GM23248 (cell line): ENCODE data around the gene SAMD4B. TPM values are rescaled to one million over a fixed set of nuclear protein-coding genes. Genes with fewer than 3 reads are reported as not detected.

Experiments
- DNase-seq: peaks from one replicate; pipeline ENCODE4 v3.0.0-alpha.2; 2015
- H2AFZ ChIP-seq: fragments of 200-600 bp; sonication (generic); 2 replicates; pipeline ENCODE4 v1.6.1; 2016; ENCODE audit warnings: antibody characterized with exemption
- H3F3A ChIP-seq: fragments of 200-600 bp; sonication (generic); 2 replicates; pipeline ENCODE4 v1.6.1; 2016; ENCODE audit warnings: mild to moderate bottlenecking, antibody characterized with exemption, mixed run types; ENCODE audit not compliant: insufficient read depth
- H3K27ac ChIP-seq: fragments of 200-600 bp; sonication (generic); 2 replicates; pipeline ENCODE4 v1.5.1; 2016; ENCODE audit warnings: mild to moderate bottlenecking
- H3K27me3 ChIP-seq: fragments of 200-600 bp; sonication (generic); replicated peaks from 2 replicates; pipeline ENCODE4 v1.6.1; 2016; ENCODE audit warnings: mild to moderate bottlenecking; ENCODE audit not compliant: insufficient read depth
- H3K36me3 ChIP-seq: fragments of 200-600 bp; sonication (generic); 2 replicates; pipeline ENCODE4 v1.6.1; 2016; ENCODE audit warnings: low read depth, mild to moderate bottlenecking
- H3K4me1 ChIP-seq: fragments of 200-600 bp; sonication (generic); 2 replicates; pipeline ENCODE4 v1.6.1; 2016; ENCODE audit warnings: mild to moderate bottlenecking; ENCODE audit not compliant: insufficient read depth
- H3K4me2 ChIP-seq: fragments of 200-600 bp; sonication (generic); one replicate; pipeline ENCODE4 v1.6.1; 2016; ENCODE audit warnings: mild to moderate bottlenecking; ENCODE audit not compliant: unreplicated experiment
- H3K4me3 ChIP-seq: fragments of 200-600 bp; sonication (generic); 2 replicates; pipeline ENCODE4 v1.5.1; 2016; ENCODE audit warnings: mild to moderate bottlenecking
- H3K79me2 ChIP-seq: fragments of 200-600 bp; sonication (generic); 2 replicates; pipeline ENCODE4 v1.6.1; 2016; ENCODE audit warnings: mild to moderate bottlenecking; ENCODE audit not compliant: insufficient read depth
- H3K9ac ChIP-seq: fragments of 200-600 bp; sonication (generic); 2 replicates; pipeline ENCODE4 v1.6.1; 2016; ENCODE audit warnings: mild to moderate bottlenecking
- H3K9me2 ChIP-seq: fragments of 200-600 bp; sonication (generic); 2 replicates; pipeline ENCODE4 v1.6.1; 2016; ENCODE audit warnings: mixed run types, mild to moderate bottlenecking, moderate library complexity; ENCODE audit not compliant: insufficient read depth
- H3K9me3 ChIP-seq: fragments of 200-600 bp; sonication (generic); one replicate; pipeline ENCODE4 v1.6.1; 2017; ENCODE audit warnings: low read depth
- H4K20me1 ChIP-seq: fragments of 200-600 bp; sonication (generic); 2 replicates; pipeline ENCODE4 v1.6.0; 2016; ENCODE audit not compliant: insufficient read depth
- EZH2 ChIP-seq: fragments of 200-600 bp; sonication (generic); IDR thresholded peaks from 2 replicates; pipeline ENCODE4 v1.6.1; 2018; ENCODE audit warnings: antibody characterized with exemption, mild to moderate bottlenecking; ENCODE audit not compliant: insufficient read depth, poor library complexity, severe bottlenecking
- EZH2phosphoT487 ChIP-seq: fragments of 200-600 bp; sonication (generic); IDR thresholded peaks from 2 replicates; pipeline ENCODE4 v1.6.1; 2018; ENCODE audit warnings: antibody characterized with exemption, moderate library complexity, mild to moderate bottlenecking, low read depth; ENCODE audit not compliant: insufficient read depth
- WGBS, 2 experiments: methylation state at CpG; one replicate each; pipeline ENCODE4 v1.1.6; 2015 to 2017; ENCODE audit warnings: low lambda C conversion rate in 2 of 2, low coverage in 1 of 2; ENCODE audit errors: missing lambda C conversion rate in 2 of 2; 5-methylcytosine and 5-hydroxymethylcytosine counted together
- in situ Hi-C: fragments of 300-500 bp; cut with MboI; formaldehyde crosslinking; loops from 2 replicates; pipeline ENCODE4 v1.15.0; 2020
- microRNA-seq: library from miRNA; unstranded; fragments of <30 nt; microRNA quantifications from one replicate; pipeline ENCODE4, GENCODE V29; 2016; ENCODE audit warnings: borderline number of aligned reads
- polyA plus RNA-seq: library from polyadenylated mRNA; unstranded; fragments of >200 nt; fragmentation: Nextera tagmentation; extraction: Ambion mirVana; gene quantifications from 2 replicates; pipeline ENCODE4 v1.2.1, GENCODE V29; 2016
- small RNA-seq: library from RNA; depleted of rRNA; stranded (forward); fragments of <200 nt; gene quantifications from one replicate; pipeline ENCODE3, GENCODE V24; 2014; ENCODE audit warnings: low read depth, low replicate concordance
- total RNA-seq: library from RNA; depleted of rRNA; stranded (reverse); fragments of >200 nt; shearing (Covaris generic); gene quantifications from 2 replicates; pipeline ENCODE4 v1.2.3, GENCODE V29; 2014; rRNA removed

Gene SAMD4B
- total and polyA plus RNA-seq, 2 experiments from 2014 or later: 66.7 to 71.9 TPM

DNA sequence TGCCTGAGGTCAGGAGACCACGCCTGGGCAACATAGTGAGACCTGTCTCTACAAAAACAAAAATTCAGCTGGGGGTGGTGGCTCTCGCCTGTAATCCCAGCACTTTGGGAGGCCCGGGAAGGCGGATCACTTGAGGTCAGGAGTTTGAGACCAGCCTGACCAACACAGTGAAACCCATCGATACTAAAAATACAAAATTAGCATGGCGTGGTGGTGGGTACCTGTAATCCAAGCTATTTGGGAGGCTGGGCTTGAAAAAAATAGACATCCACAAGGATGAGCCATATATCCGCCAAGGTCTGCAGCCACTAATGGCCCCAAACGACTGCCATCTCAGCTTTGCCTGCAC lies 90.4 kb downstream of the SAMD4B start:
- Histone ChIP-seq H3K9me2 (no peaks in the 10 kb centered on the region), H3K27ac (no peak overlapping the region), H3K27me3 (no peaks in the 10 kb centered on the region), H3K36me3 (peaks cover 26% of the 10 kb centered on the region), H3K4me3 (no peak overlapping the region), H3K79me2 (peaks cover 30% of the 10 kb centered on the region), H4K20me1 (no peaks in the 10 kb centered on the region), H3K9me3 (no peaks in the 10 kb centered on the region), H2AFZ (no peak overlapping the region), H3K9ac (no peak overlapping the region), H3K4me2 (no peak overlapping the region), H3K4me1 (peaks cover 29% of the 10 kb centered on the region), H3F3A (peaks cover 68% of the 10 kb centered on the region)
- in situ Hi-C loops: no loop called here
- WGBS, 2 experiments: 81 to 82% methylated on average over 8 of the region's 8 CpGs
- TF ChIP-seq EZH2phosphoT487 (no peak), EZH2 (no peak)
- DNase-seq: no peak

DNA sequence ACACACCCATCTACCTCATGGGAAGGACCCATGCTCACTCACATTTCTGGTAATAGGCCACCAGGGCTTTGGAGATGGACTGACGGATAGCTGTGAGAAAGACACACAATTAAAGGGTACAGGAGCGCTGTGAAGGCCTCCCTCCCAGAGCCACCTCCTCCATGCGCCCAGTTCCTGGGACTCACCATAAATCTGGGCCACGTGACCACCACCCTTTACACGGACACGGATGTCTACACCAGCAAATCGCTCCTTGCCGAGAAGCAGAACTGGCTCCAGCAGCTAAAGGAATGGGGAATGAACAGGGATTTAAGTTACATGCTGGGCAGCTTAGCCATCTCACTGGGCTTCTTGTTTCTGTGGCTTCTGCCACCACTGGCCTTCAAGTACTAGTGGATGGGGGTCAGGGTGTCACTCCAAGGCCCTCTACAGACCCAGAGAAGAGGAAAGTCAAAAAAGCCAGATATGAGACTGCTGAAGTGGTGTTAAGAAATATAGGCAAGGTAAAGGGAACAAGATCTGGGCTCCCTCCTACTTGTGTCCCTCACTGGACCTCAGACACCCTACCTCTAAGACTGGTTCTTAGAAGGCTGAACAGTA lies 91.4 kb downstream of the SAMD4B start:
- DNase-seq: no peak
- Histone ChIP-seq H3K9me3 (no peaks in the 10 kb centered on the region), H3F3A (peaks cover 60% of the 10 kb centered on the region), H3K27me3 (no peaks in the 10 kb centered on the region), H3K27ac (peak overlapping the region; percentile 62; the same call in 1 of the 2 replicates), H3K4me3 (no peak overlapping the region), H3K9ac (peak overlapping the region; percentile 91), H3K36me3 (peaks cover 26% of the 10 kb centered on the region), H4K20me1 (no peaks in the 10 kb centered on the region), H3K4me2 (no peak overlapping the region), H3K9me2 (no peaks in the 10 kb centered on the region), H2AFZ (no peak overlapping the region), H3K79me2 (peaks cover 30% of the 10 kb centered on the region), H3K4me1 (peaks cover 23% of the 10 kb centered on the region)
- in situ Hi-C loops: no loop called here
- WGBS, 2 experiments: 83 to 86% methylated on average over 8 of the region's 8 CpGs
- TF ChIP-seq EZH2phosphoT487: no peak
- no peak for TF ChIP-seq EZH2

DNA sequence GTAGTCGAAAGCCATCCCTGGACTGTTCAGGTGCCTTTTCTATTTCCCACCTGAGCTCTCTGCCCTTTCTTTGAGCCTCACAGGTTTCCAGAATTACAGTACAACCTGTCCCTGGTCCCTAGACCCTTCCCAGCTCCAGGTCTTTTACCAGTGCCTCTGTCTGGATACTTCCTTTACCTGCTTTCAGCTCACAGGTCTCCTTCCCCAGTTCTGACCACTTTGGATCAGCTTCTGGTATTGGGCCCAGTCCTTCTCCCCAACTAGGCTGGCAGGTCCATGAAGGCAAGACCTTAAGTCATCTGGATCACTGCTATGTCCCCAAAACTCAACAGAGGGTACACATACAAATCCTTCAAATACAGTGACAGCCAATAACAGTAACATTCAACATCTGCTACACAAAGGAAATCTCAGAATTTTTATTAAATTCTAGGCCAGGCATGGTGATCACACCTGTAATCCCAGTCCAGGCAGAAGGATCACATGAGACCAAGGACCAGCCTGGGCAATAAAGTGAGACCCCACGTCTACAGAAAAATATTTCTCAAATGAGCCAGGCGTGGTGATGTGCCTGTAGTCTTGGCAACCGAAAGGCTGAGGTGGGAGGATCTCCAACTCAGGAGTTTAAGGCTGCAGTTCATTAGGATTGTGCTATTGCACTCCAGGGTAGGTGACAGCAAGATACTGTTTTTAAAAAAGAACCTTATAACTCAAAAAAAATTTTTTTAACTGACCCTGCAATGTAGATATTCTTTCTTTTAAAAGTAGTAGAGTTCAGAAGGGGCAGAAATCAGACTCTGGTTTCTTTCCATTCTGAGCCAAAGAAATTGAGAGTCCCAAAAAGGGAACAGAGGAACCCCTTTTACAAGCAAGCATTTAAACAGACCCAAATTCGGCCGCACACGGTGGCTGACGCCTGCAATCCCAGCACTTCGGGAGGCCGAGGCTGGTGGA lies 92.2 kb downstream of the SAMD4B start:
- 37 to 40% methylated on average over 10 of the region's 10 CpGs for WGBS, 2 experiments
- Histone ChIP-seq H3K4me2 (peak overlapping the region; percentile 90), H3K36me3 (peaks cover 26% of the 10 kb centered on the region), H3K4me1 (peaks cover 15% of the 10 kb centered on the region), H3K4me3 (peak overlapping the region; percentile 94), H2AFZ (no peak overlapping the region), H4K20me1 (no peaks in the 10 kb centered on the region), H3K9me3 (no peaks in the 10 kb centered on the region), H3K9me2 (no peaks in the 10 kb centered on the region), H3K79me2 (peaks cover 30% of the 10 kb centered on the region), H3F3A (peaks cover 52% of the 10 kb centered on the region), H3K9ac (peak overlapping the region; percentile 91), H3K27ac (peak overlapping the region; percentile 62), H3K27me3 (no peaks in the 10 kb centered on the region)
- in situ Hi-C loops: no loop called here
- TF ChIP-seq EZH2phosphoT487: no peak
- no peak for TF ChIP-seq EZH2
- DNase-seq: peak; percentile 57

Small RNAs within 50 kb of the gene (microRNA-seq; reads per million reads assigned to microRNA genes)
- not detected for gene MIR4530

Small RNAs within 50 kb of the gene (small RNA-seq; reads per million reads assigned to genes)
- gene AC011445.2: not detected
- gene MIR4530: not detected
- gene RN7SL566P: not detected

Other genes starting within 250 kb of the SAMD4B start
- 6.8 and 10.9 TPM in 2 replicates for gene PAK4, start 216.6 kb upstream of the SAMD4B start, total RNA-seq
- 20.1 and 21.1 TPM in 2 replicates for gene PAK4, start 216.6 kb upstream of the SAMD4B start, polyA plus RNA-seq
- gene NCCRP1, start 145.5 kb upstream of the SAMD4B start, total RNA-seq: not detected in 2 replicates
- gene NCCRP1, start 145.5 kb upstream of the SAMD4B start, polyA plus RNA-seq: not detected in 2 replicates
- not detected in 2 replicates for gene SYCN, start 138.2 kb upstream of the SAMD4B start, total RNA-seq
- gene SYCN, start 138.2 kb upstream of the SAMD4B start, polyA plus RNA-seq: not detected in 2 replicates
- gene IFNL3, start 97.4 kb upstream of the SAMD4B start, total RNA-seq: not detected in 2 replicates
- not detected in 2 replicates for gene IFNL3, start 97.4 kb upstream of the SAMD4B start, polyA plus RNA-seq
- gene IFNL4, start 93.6 kb upstream of the SAMD4B start, total RNA-seq: not detected in 2 replicates
- gene IFNL4, start 93.6 kb upstream of the SAMD4B start, polyA plus RNA-seq: not detected in 2 replicates
- gene IFNL2, start 74.0 kb upstream of the SAMD4B start, total RNA-seq: not detected in 2 replicates
- gene IFNL2, start 74.0 kb upstream of the SAMD4B start, polyA plus RNA-seq: not detected in 2 replicates
- not detected in 2 replicates for gene IFNL1, start 46.0 kb upstream of the SAMD4B start, total RNA-seq
- not detected in 2 replicates for gene IFNL1, start 46.0 kb upstream of the SAMD4B start, polyA plus RNA-seq
- gene LRFN1, start 21.6 kb upstream of the SAMD4B start, total RNA-seq: not detected in 2 replicates
- gene LRFN1, start 21.6 kb upstream of the SAMD4B start, polyA plus RNA-seq: 0.10 TPM in 1 of 2 replicates, not detected in the other
- gene GMFG, start 6.4 kb upstream of the SAMD4B start, total RNA-seq: not detected in 2 replicates
- gene GMFG, start 6.4 kb upstream of the SAMD4B start, polyA plus RNA-seq: 1.1 and 2.2 TPM in 2 replicates
- 45.3 and 51.2 TPM in 2 replicates for gene PAF1, start 48.7 kb downstream of the SAMD4B start, total RNA-seq
- gene PAF1, start 48.7 kb downstream of the SAMD4B start, polyA plus RNA-seq: 44.2 and 44.5 TPM in 2 replicates
- gene MED29, start 49.0 kb downstream of the SAMD4B start, total RNA-seq: 27.7 and 29.6 TPM in 2 replicates
- 34.9 and 39.2 TPM in 2 replicates for gene MED29, start 49.0 kb downstream of the SAMD4B start, polyA plus RNA-seq
- 7.0 and 13.9 TPM in 2 replicates for gene ZFP36, start 64.4 kb downstream of the SAMD4B start, total RNA-seq
- gene ZFP36, start 64.4 kb downstream of the SAMD4B start, polyA plus RNA-seq: 86.2 and 86.6 TPM in 2 replicates
- gene PLEKHG2, start 70.2 kb downstream of the SAMD4B start, total RNA-seq: 12.0 and 17.5 TPM in 2 replicates
- 12.2 and 13.5 TPM in 2 replicates for gene PLEKHG2, start 70.2 kb downstream of the SAMD4B start, polyA plus RNA-seq
- gene RPS16, start 93.5 kb downstream of the SAMD4B start, total RNA-seq: 91.2 and 136 TPM in 2 replicates
- 542 and 556 TPM in 2 replicates for gene RPS16, start 93.5 kb downstream of the SAMD4B start, polyA plus RNA-seq
- 76.5 and 87.4 TPM in 2 replicates for gene SUPT5H, start 103.2 kb downstream of the SAMD4B start, total RNA-seq
- gene SUPT5H, start 103.2 kb downstream of the SAMD4B start, polyA plus RNA-seq: 121 and 125 TPM in 2 replicates
- 66.7 and 70.8 TPM in 2 replicates for gene TIMM50, start 138.4 kb downstream of the SAMD4B start, total RNA-seq
- gene TIMM50, start 138.4 kb downstream of the SAMD4B start, polyA plus RNA-seq: 82.0 and 89.4 TPM in 2 replicates
- gene DLL3, start 156.5 kb downstream of the SAMD4B start, total RNA-seq: 2.1 TPM in 1 of 2 replicates, not detected in the other
- gene DLL3, start 156.5 kb downstream of the SAMD4B start, polyA plus RNA-seq: 0.74 and 1.2 TPM in 2 replicates
- gene SELENOV, start 172.7 kb downstream of the SAMD4B start, total RNA-seq: not detected in 2 replicates
- not detected in 2 replicates for gene SELENOV, start 172.7 kb downstream of the SAMD4B start, polyA plus RNA-seq
- 3.4 and 3.9 TPM in 2 replicates for gene EID2B, start 190.4 kb downstream of the SAMD4B start, total RNA-seq
- gene EID2B, start 190.4 kb downstream of the SAMD4B start, polyA plus RNA-seq: 2.5 and 3.2 TPM in 2 replicates
- gene EID2, start 197.7 kb downstream of the SAMD4B start, total RNA-seq: 12.3 and 14.3 TPM in 2 replicates
- gene EID2, start 197.7 kb downstream of the SAMD4B start, polyA plus RNA-seq: 14.9 and 16.3 TPM in 2 replicates